Measurements from ENCODE around the gene CPNE6. TPM values are rescaled to one million over a fixed set of nuclear protein-coding genes. Genes with fewer than 3 reads are reported as not detected.

Gene CPNE6
- total and polyA plus RNA-seq, 2 of the 8 experiments (the other 6 are each of a cell fraction or from before 2014, with no cell fraction given), result 0.05 TPM; not detected in 1

GRCh38 chr14:24113801-24114531 lies 42.6 kb downstream of the CPNE6 start (continued):
- no peak for TF ChIP-seq JUN (IDR thresholded peaks at IDR 0.05; ENCODE audit: low read depth, low read length)
- no peak for TF ChIP-seq FOSL1 (IDR thresholded peaks at IDR 0.05; ENCODE audit: insufficient read depth, low read depth, low read length)
- no peak for TF ChIP-seq CTCF (IDR thresholded peaks at IDR 0.05; ENCODE audit: control extremely low read depth in 1 of 3, insufficient read depth in 1 of 3, low read depth in 1 of 3, low read length in 3 of 3)
- no peak for TF ChIP-seq NANOG (IDR thresholded peaks at IDR 0.05; ENCODE audit: insufficient read depth, low read depth, low read length, poor library complexity, severe bottlenecking)
- TF ChIP-seq EGR1 (IDR thresholded peaks at IDR 0.05; ENCODE audit: borderline replicate concordance, low read depth, low read length), result no peak
- TF ChIP-seq GTF2F1 (IDR thresholded peaks at IDR 0.05; ENCODE audit: borderline replicate concordance, low read depth, low read length), result no peak
- 0 out of 2 replicates have a peak, but pooled peaks have one; percentile 33 for TF ChIP-seq MAX (IDR thresholded peaks at IDR 0.05)
- 0 out of 2 replicates have a peak, but pooled peaks have one; percentile 4 for TF ChIP-seq CEBPB (IDR thresholded peaks at IDR 0.05; ENCODE audit: low read depth, low read length)
- no peak for TF ChIP-seq BCL11A (IDR thresholded peaks at IDR 0.05; ENCODE audit: low read depth in 2 of 2, low read length in 2 of 2)
- no peak for TF ChIP-seq ATF3 (IDR thresholded peaks at IDR 0.05; ENCODE audit: insufficient read depth, low read depth, low read length)
- TF ChIP-seq SP1 (IDR thresholded peaks at IDR 0.05; ENCODE audit: low read depth, low read length), result no peak
- TF ChIP-seq HDAC6 (IDR thresholded peaks at IDR 0.05; ENCODE audit: low read depth, low read length), result no peak
- no peak for TF ChIP-seq SP4 (IDR thresholded peaks at IDR 0.05; ENCODE audit: low read length)
- TF ChIP-seq SUZ12 (IDR thresholded peaks at IDR 0.05; ENCODE audit: low read length), result no peak
- no peak for TF ChIP-seq TAF7 (optimal IDR thresholded peaks at IDR 0.05; ENCODE audit: borderline replicate concordance, low read depth, low read length)
- no peak for TF ChIP-seq EZH2 (IDR thresholded peaks at IDR 0.05; ENCODE audit: low read depth, low read length, severe bottlenecking)
- TF ChIP-seq RFX5 (IDR thresholded peaks at IDR 0.05; ENCODE audit: borderline replicate concordance, low read depth, low read length), result no peak
- TF ChIP-seq POU5F1 (IDR thresholded peaks at IDR 0.05; ENCODE audit: low read depth, low read length), result no peak
- no peak for TF ChIP-seq TCF12 (IDR thresholded peaks at IDR 0.05; ENCODE audit: low read depth, low read length)
- TF ChIP-seq KDM5A (IDR thresholded peaks at IDR 0.05; ENCODE audit: low read length), result no peak
- no peak for TF ChIP-seq SRF (IDR thresholded peaks at IDR 0.05; ENCODE audit: low read depth, low read length)
- no peak for TF ChIP-seq SP2 (IDR thresholded peaks at IDR 0.05; ENCODE audit: low read length)

Measured in H1 (cell line).